GM19455 (cell line): ENCODE measurements around the gene CTLA4.
"Not testable (repeated sequence)": the region's sequence is repeated elsewhere in the genome, so short reads cannot be mapped to it uniquely, and the experiment has no call there.

Experiments
- ATAC-seq: cut with Tn5 transposase; IDR thresholded peaks from one replicate; pipeline ENCODE4 v1.9.1; 2021; ENCODE audit not compliant: unreplicated experiment

The CTLA4 gene

GRCh38 chr2:203857656-203858055 is 9.9 kb upstream of the CTLA4 start:
- no peak for ATAC-seq

- ATAC-seq = no peak
Measured at GRCh38 chr2:203858176-203858575, 9.4 kb upstream of the CTLA4 start.

- no peak for ATAC-seq
Measured at GRCh38 chr2:203859030-203859789, 8.4 kb upstream of the CTLA4 start.

DNA sequence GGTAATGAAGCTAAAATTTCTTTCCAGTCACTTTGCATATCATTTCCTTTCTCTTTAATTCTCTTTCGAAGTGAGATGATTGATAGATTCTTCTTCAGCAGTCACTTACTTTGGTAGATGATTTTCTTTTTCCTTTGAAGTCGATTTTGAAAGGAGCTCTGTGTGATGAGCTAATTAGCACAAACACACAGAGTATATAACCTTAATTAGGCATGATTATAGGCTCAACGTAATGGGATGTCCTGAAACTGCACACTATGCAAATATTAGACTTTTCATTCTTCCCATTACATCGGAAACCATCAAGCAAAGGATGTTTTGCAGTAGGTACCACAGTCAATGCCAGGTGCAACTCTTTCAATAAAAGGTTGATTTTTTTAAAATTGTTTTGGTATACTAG is 6.4 kb upstream of the CTLA4 start:
- ATAC-seq = no peak

DNA sequence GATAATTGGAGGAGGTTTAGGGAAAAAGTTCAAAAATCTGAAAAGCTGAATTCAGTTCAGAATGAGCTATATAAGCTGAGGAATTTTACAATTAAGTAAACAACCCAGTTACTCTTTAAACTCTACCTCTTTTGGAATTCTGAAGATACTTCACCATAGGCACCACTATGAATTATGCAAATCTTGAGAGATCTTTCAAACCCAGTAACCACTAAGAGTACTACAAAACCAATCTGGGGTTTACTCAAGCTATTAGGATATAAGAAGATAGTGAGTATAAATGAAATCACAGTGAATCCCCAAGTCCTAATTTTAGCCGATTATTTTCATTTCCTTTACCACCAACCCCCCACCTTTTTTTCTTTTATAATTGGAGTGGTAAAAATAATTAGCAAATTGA is 6.0 kb upstream of the CTLA4 start:
- no peak for ATAC-seq

- no peak for ATAC-seq
Measured at GRCh38 chr2:203869223-203870042, 1.9 kb downstream of the CTLA4 start.

GRCh38 chr2:203870481-203870880 is 2.9 kb downstream of the CTLA4 start:
- ATAC-seq = no peak

DNA sequence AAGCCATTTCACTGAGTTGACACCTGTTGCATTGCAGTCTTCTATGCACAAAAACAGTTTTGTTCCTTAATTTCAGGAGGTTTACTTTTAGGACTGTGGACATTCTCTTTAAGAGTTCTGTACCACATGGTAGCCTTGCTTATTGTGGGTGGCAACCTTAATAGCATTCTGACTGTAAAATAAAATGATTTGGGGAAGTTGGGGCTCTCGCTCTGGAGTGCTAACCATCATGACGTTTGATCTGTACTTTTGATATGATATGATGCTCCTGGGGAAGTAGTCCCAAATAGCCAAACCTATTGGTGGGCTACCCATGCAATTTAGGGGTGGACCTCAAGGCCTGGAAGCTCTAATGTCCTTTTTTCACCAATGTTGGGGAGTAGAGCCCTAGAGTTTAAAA is 3.4 kb downstream of the CTLA4 start:
- ATAC-seq = no peak

DNA sequence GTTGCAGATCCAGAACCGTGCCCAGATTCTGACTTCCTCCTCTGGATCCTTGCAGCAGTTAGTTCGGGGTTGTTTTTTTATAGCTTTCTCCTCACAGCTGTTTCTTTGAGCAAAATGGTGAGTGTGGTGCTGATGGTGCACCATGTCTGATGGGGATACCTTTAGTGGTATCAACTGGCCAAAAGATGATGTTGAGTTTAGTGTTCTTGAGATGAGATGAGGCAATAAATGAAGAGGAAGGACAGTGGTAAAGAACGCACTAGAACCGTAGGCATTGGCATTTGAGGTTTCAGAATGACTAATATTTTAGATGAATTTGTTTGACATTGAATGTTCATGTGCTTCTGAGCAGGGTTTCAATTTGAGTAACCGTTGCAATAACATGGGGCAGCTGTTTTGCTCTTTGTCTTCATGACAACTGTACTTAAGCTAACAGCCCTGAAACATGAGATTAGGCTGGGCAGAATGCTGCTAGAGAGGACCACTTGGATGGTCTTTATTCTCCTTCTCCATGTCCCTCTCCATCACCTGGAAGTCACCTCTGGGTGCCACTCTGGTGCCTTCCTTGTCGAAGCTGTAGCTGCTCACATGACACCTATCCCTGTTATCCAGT is 3.9 kb downstream of the CTLA4 start:
- peak; percentile 97 for ATAC-seq

GRCh38 chr2:203873461-203873860 is 5.9 kb downstream of the CTLA4 start:
- no peak for ATAC-seq

- no peak for ATAC-seq
Measured at GRCh38 chr2:203873921-203874631, 6.5 kb downstream of the CTLA4 start.

- no peak for ATAC-seq
Measured at GRCh38 chr2:203875471-203875870, 7.9 kb downstream of the CTLA4 start.

DNA sequence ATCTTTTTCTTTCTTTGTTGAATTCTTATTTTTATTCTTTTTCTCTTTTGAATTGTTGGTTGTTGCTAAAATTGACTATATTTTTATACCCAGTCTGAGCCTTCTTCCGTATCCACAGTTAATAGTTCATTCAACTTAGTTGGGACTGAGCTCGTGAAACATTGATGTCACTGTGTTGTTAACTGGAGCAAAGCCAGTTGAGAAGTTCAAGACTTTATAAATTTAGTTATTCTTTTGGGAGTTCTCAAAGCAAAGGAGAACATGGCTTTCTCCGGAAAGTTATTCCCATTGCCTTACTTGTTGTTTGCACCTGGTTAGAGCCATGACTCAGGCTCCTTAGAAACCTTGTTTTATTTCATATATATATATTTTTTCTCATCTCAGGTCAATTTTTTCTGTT is 8.8 kb downstream of the CTLA4 start:
- ATAC-seq = no peak

DNA sequence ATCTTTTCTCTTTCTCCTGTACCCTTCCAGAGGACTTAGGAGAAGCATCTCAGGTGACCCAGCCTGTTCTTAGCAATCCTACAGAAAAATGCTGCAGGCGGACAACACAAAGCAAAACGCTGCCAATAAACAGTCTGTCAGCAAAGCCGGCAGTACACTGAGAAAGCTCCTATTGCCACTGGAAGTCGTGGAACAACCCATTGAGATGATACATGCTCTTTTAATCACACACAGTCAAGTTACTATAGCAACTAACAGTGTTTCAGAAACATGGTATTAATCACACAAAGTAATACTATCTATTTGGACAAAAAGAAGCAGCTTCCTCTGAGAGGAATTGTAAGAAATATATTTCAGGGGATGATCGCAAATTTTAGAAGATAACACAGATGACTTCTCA is 10.5 kb downstream of the CTLA4 start:
- no peak for ATAC-seq

DNA sequence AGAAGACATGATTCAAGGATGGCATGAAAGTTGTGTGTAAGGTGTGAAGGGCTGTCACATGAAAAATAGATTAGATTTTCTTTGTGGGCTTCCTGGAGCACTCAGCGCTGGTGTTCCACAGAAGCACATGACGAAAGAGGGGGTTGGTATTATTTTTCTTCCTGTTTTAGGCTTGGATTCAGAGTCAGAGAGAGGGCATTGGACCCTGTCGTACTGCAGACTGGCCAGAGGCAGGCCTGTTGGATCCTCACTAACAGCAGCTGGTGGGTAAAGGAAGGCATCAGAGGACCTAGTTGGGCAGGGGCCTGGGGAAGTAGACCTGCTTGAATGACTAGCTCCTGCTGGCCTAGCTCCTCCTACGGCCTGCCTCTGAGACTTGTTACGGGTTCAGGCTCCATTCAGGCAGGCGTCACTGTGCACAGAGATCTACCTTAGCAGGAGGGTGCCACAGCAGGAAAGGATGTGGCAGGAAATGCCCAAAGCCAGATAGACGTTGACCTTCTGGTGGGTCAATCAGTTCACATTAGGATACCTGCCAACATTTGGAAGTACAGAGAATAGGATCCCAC is 13.1 kb downstream of the CTLA4 start:
- no peak for ATAC-seq

DNA sequence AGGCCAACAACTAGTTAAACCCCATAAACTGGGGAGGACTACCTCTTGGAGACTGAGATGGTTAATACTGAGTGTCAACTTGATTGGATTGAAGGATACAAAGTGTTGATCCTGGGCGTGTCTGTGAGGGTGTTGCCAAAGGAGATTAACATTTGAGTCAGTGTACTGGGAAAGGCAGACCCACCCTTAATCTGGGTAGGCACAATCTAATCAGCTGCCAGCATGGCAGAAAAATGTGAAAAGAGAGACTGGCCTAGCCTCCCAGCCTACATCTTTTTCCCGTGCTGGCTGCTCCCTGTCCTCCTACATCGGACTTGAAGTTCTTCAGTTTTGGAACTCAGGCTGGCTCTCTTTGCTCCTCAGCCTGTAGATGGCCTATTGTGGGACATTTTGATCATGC is 13.6 kb downstream of the CTLA4 start:
- not testable (repeated sequence) for ATAC-seq

DNA sequence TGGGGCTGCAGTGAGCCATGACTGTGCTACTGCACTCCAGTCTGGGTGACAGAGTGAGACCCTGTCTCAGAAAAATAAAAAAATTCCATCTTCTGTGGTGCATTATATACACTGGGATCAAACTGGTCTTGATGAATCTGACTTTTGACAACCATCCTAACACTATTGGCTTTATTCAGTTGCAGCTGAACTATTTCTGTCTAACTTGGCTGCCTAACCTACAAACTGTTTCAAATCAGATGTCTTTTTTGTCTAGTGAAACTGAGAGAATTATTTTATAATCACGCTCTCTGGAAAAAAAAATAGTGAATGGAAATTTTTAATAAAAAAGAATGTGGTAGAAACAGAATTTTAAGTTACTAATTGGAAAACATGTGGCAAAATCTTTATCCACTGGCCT is 15.0 kb downstream of the CTLA4 start:
- ATAC-seq = no peak

- ATAC-seq = no peak
Measured at GRCh38 chr2:203886661-203887151, 19.1 kb downstream of the CTLA4 start.

GRCh38 chr2:203887677-203888076 is 20.1 kb downstream of the CTLA4 start:
- no peak for ATAC-seq

GRCh38 chr2:203889542-203889941 is 22.0 kb downstream of the CTLA4 start:
- ATAC-seq = no peak

GRCh38 chr2:203889944-203890343 is 22.4 kb downstream of the CTLA4 start:
- no peak for ATAC-seq
